Activated CD8-positive, alpha-beta memory T cell treated with anti-CD3 and anti-CD28 coated beads for 4 hours (primary cell): Measurements from ENCODE around the gene HAUS8.
A peak's percentile ranks its signal among the peaks of the same experiment; 100 is the strongest.
"Not testable (repeated sequence)": the region's sequence is repeated elsewhere in the genome, so short reads cannot be mapped to it uniquely, and the experiment has no call there.

ENCODE experiments used
- DNase-seq, 2 donors: peaks; one replicate each; pipeline ENCODE4 v3.0.0-alpha.2; 2020; ENCODE audit warnings: low read depth in 2 of 2

The HAUS8 gene

GRCh38 chr19:17075035-17075863 lies at the start of gene HAUS8, which contains the start of gene MYO9B:
HAUS8 (minus strand) TSS chr19:17075452; CDS start chr19:17075422, 30 bp downstream.
MYO9B (plus strand) TSS chr19:17075777; CDS start chr19:17101718, 25,941 bp downstream.
- peak; percentile 99 to 100 for DNase-seq

- no peak for DNase-seq
These were observed 48.8 kb upstream of the HAUS8 start for GRCh38 chr19:17124025-17124424.

- no peak for DNase-seq
These were observed 47.8 kb upstream of the HAUS8 start for GRCh38 chr19:17123041-17123440.

- no peak for DNase-seq
These were observed 46.6 kb upstream of the HAUS8 start for GRCh38 chr19:17121736-17122293.

- no peak for DNase-seq
These were observed 43.7 kb upstream of the HAUS8 start for GRCh38 chr19:17118957-17119356.

GRCh38 chr19:17116996-17117702 lies 41.9 kb upstream of the HAUS8 start:
- no peak for DNase-seq

- DNase-seq = no peak
These were observed 39.2 kb upstream of the HAUS8 start for GRCh38 chr19:17114414-17114831.

- no peak for DNase-seq
These were observed 38.0 kb upstream of the HAUS8 start for GRCh38 chr19:17113127-17113785.

GRCh38 chr19:17112700-17113099 lies 37.4 kb upstream of the HAUS8 start:
- no peak for DNase-seq

- DNase-seq = no peak
These were observed 37.0 kb upstream of the HAUS8 start for GRCh38 chr19:17112271-17112670.

- DNase-seq = no peak
These were observed 36.5 kb upstream of the HAUS8 start for GRCh38 chr19:17111766-17112165.

GRCh38 chr19:17110599-17110966 lies 35.3 kb upstream of the HAUS8 start:
- no peak for DNase-seq

- DNase-seq = no peak
These were observed 34.8 kb upstream of the HAUS8 start for GRCh38 chr19:17109962-17110598.

GRCh38 chr19:17109300-17109699 lies 34.0 kb upstream of the HAUS8 start:
- no peak for DNase-seq

- no peak for DNase-seq
These were observed 33.2 kb upstream of the HAUS8 start for GRCh38 chr19:17108453-17108784.

- DNase-seq = no peak
These were observed 32.5 kb upstream of the HAUS8 start for GRCh38 chr19:17107546-17108452.

GRCh38 chr19:17106964-17107363 lies 31.7 kb upstream of the HAUS8 start:
- DNase-seq = not testable (repeated sequence)

- DNase-seq = no peak
These were observed 30.3 kb upstream of the HAUS8 start for GRCh38 chr19:17105556-17105955.

- DNase-seq = no peak
These were observed 29.4 kb upstream of the HAUS8 start for GRCh38 chr19:17104679-17105078.

- no peak for DNase-seq
These were observed 27.9 kb upstream of the HAUS8 start for GRCh38 chr19:17103177-17103576.
